BJ (cell line): Measurements from ENCODE around the gene COL20A1. TPM values are rescaled to one million over a fixed set of nuclear protein-coding genes. Genes with fewer than 3 reads are reported as not detected.

Experiments used
- CTCF ChIA-PET: fragments of 350-600 bp; formaldehyde crosslinking; extraction: SDS; loops from one replicate; lab custom pipeline; 2021; ENCODE audit warnings: antibody characterized with exemption, inconsistent platforms; lab: Yijun Ruan, JAX
- POLR2A ChIA-PET: fragments of 300-600 bp; sonication (Branson Sonifier 250); formaldehyde crosslinking; extraction: SDS; loops from one replicate; lab custom pipeline; 2021; ENCODE audit warnings: antibody characterized with exemption; lab: Charles Lee
- DNase-seq: peaks from one replicate; pipeline ENCODE4 v3.0.0-alpha.2; 2011; ENCODE audit warnings: low read depth
- H3K27me3 ChIP-seq: 2 replicates; pipeline ENCODE4 v1.6.0; 2011; ENCODE audit warnings: low read length; ENCODE audit not compliant: control insufficient read depth, insufficient read depth
- H3K36me3 ChIP-seq: 2 replicates; pipeline ENCODE4 v1.5.1; 2011; ENCODE audit warnings: low read length; ENCODE audit not compliant: control insufficient read depth, insufficient read depth
- H3K4me3 ChIP-seq: 2 replicates; pipeline ENCODE4 v1.5.1; 2011; ENCODE audit warnings: low read depth, mild to moderate bottlenecking, control low read depth, low read length
- polyA plus RNA-seq: library from polyadenylated mRNA; depleted of rRNA; stranded (reverse); fragments of >200 nt; gene quantifications from 2 replicates; pipeline ENCODE4 v1.2.3, GENCODE V29; 2011
- TF ChIP-seq, protein P1 (sequence below): IDR thresholded peaks from 2 replicates; pipeline ENCODE4 v1.5.1; 2011; ENCODE audit warnings: low read depth, mild to moderate bottlenecking, control low read depth, inconsistent platforms, low read length, moderate library complexity; ENCODE audit not compliant: insufficient read depth

The COL20A1 gene
- polyA plus RNA-seq, 1 experiment = not detected

GRCh38 chr20:63315240-63315689 is 22.3 kb downstream of the COL20A1 start:
- Histone ChIP-seq H3K27me3 (no peaks in the 10 kb centered on the region), H3K36me3 (no peaks in the 10 kb centered on the region), H3K4me3 (no peak overlapping the region)
- ChIA-PET CTCF (interaction anchor here (1.1 kb wide), 1 partner anchor 260 kb away, joined by 3 read pairs; no protein-coding TSS in a partner anchor), POLR2A (no interaction called here)
- TF ChIP-seq, protein P1, sequence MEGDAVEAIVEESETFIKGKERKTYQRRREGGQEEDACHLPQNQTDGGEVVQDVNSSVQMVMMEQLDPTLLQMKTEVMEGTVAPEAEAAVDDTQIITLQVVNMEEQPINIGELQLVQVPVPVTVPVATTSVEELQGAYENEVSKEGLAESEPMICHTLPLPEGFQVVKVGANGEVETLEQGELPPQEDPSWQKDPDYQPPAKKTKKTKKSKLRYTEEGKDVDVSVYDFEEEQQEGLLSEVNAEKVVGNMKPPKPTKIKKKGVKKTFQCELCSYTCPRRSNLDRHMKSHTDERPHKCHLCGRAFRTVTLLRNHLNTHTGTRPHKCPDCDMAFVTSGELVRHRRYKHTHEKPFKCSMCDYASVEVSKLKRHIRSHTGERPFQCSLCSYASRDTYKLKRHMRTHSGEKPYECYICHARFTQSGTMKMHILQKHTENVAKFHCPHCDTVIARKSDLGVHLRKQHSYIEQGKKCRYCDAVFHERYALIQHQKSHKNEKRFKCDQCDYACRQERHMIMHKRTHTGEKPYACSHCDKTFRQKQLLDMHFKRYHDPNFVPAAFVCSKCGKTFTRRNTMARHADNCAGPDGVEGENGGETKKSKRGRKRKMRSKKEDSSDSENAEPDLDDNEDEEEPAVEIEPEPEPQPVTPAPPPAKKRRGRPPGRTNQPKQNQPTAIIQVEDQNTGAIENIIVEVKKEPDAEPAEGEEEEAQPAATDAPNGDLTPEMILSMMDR = no peak
- DNase-seq = no peak

DNA sequence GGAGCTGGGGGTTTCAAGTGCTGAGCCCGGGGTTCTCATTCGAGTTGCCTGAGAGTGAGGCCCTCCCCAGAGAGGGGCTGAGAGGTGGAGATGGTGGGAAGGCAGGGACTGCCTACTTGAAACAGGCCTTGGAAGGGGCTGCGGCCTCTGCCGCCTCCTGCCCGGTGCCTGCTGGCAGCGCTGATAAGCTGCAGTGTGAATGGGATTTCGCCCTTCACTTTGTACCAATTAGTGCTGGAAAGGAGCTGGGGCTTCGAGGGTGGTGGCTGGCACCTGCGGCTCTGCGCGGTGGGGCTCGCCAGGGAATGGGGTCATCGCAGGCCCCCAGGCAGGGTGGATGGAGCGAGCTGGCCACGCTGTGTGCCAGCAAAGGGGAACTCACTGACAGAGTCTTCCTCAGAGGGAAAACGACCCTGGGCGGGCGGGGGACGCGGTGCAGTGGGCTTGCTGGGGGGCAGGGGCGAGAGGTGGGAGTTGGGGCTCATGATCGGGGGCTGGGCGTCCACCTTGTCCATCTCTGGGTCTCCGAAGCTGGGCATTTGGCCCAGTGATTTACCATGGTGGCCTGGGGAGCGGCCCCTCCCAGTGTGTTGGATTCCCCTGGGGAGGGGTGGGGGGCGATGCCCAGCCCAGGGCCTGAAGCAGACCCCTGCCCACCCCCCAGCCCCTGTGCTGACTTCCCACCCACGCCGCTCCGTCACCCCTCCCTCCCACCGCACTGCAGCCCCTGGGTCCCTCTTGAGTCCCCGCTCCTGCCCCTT is 22.9 kb downstream of the COL20A1 start:
- no peak for DNase-seq

DNA sequence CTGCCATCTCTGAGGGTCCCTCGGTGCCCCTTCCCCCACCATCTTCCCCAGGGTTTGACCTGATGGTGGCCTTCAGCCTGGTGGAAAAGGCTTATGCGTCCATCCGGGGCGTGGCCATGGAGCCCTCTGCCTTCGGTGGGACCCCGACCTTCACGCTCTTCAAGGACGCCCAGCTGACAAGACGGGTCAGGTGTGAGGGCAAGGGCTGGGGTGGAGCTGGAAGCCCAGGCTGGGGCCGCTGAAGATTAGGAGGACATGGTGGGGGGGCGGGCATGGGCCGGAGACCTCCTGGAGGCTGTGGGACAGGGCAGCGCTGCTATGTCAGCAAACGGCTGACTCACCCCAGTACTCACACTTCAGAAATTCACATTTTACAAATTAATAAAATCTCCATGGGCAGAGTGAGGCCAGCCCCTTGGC is 23.5 kb downstream of the COL20A1 start:
- ChIA-PET CTCF (interaction anchor here (1.1 kb wide), 1 partner anchor 261 kb away, joined by 3 read pairs; no protein-coding TSS in a partner anchor), POLR2A (no interaction called here)
- Histone ChIP-seq H3K4me3 (no peak overlapping the region), H3K36me3 (no peaks in the 10 kb centered on the region), H3K27me3 (no peaks in the 10 kb centered on the region; the same call in 1 of the 2 replicates)
- DNase-seq = no peak
- TF ChIP-seq, protein P1 = no peak

More for the DNA sequence above, 22.9 kb downstream of the COL20A1 start:
- H3K36me3 ChIP-seq = no peaks in the 10 kb centered on the region
- CTCF ChIA-PET = interaction anchor here (1.1 kb wide), 1 partner anchor 261 kb away, joined by 3 read pairs; no protein-coding TSS in a partner anchor
- TF ChIP-seq, protein P1 = no peak
- POLR2A ChIA-PET = no interaction called here
- H3K27me3 ChIP-seq = no peaks in the 10 kb centered on the region
- H3K4me3 ChIP-seq = no peak overlapping the region

DNA sequence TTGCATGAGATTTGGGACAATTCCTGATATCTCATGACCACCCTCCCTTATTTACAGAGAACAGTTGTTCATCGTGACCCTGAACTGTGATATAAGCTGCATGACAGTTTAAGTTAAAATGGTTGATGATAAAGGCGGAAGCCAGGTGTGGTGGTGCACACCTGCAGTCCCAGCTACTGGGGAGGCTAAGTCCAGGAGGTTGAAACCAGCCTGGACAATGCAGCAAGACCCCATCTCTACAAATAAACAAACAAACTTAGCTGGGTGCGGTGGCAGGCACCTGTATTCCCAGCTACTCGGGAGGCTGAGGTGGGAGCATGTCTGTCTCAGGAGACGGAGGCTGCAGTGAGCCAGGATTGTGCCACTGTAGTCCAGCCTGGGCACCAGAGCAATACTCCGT is 24.1 kb downstream of the COL20A1 start:
- POLR2A ChIA-PET = no interaction called here
- Histone ChIP-seq H3K4me3 (no peak overlapping the region), H3K36me3 (no peaks in the 10 kb centered on the region), H3K27me3 (no peaks in the 10 kb centered on the region; the same call in 1 of the 2 replicates)
- no peak for DNase-seq
- CTCF ChIA-PET = interaction anchor here (3.4 kb wide), 1 partner anchor 7 kb away, joined by 26 read pairs; no protein-coding TSS in a partner anchor
- TF ChIP-seq, protein P1 = no peak

- H3K27me3 ChIP-seq = peaks cover 3% of the 10 kb centered on the region
- ChIA-PET POLR2A (no interaction called here), CTCF (interaction anchor here (3.4 kb wide), 1 partner anchor 8 kb away, joined by 26 read pairs; no protein-coding TSS in a partner anchor)
- no peaks in the 10 kb centered on the region for H3K36me3 ChIP-seq
- no peak for DNase-seq
- H3K4me3 ChIP-seq = no peak overlapping the region
- TF ChIP-seq, protein P1 = no peak
Observed at GRCh38 chr20:63317601-63318291, 24.8 kb downstream of the COL20A1 start.
